Neural progenitor cell (in vitro differentiated cells): Measurements from ENCODE around the gene BDKRB2. TPM values are rescaled to one million over a fixed set of nuclear protein-coding genes. Genes with fewer than 3 reads are reported as not detected.
A peak's percentile ranks its signal among the peaks of the same experiment; 100 is the strongest.

Experiments used
- DNase-seq: peaks from one replicate; pipeline ENCODE4 v3.0.0-alpha.2; 2016; ENCODE audit warnings: low spot score
- H2AFZ ChIP-seq: fragments of 200-600 bp; sonication (generic); replicated peaks from 2 replicates; pipeline ENCODE4 v1.6.1; 2016; ENCODE audit warnings: antibody characterized with exemption
- H3F3A ChIP-seq: fragments of 200-600 bp; sonication (generic); 2 replicates; pipeline ENCODE4 v1.6.1; 2016; ENCODE audit warnings: antibody characterized with exemption, low read depth
- H3K27ac ChIP-seq: fragments of 200-600 bp; sonication (generic); 2 replicates; pipeline ENCODE4 v1.5.1; 2016; ENCODE audit warnings: mild to moderate bottlenecking
- H3K27me3 ChIP-seq: fragments of 200-600 bp; sonication (generic); 2 replicates; pipeline ENCODE4 v1.6.1; 2016; ENCODE audit warnings: mild to moderate bottlenecking, moderate library complexity
- H3K36me3 ChIP-seq: fragments of 200-600 bp; sonication (generic); 2 replicates; pipeline ENCODE4 v1.5.1; 2016
- H3K4me1 ChIP-seq: fragments of 200-600 bp; sonication (generic); 2 replicates; pipeline ENCODE4 v1.6.1; 2016; ENCODE audit warnings: mixed run types
- H3K4me2 ChIP-seq: fragments of 200-600 bp; sonication (generic); 2 replicates; pipeline ENCODE4 v1.6.1; 2016
- H3K4me3 ChIP-seq: fragments of 200-600 bp; sonication (generic); 2 replicates; pipeline ENCODE4 v1.5.1; 2016
- H3K79me2 ChIP-seq: fragments of 200-600 bp; sonication (generic); 2 replicates; pipeline ENCODE4 v1.6.1; 2016; ENCODE audit warnings: low read depth
- H3K9ac ChIP-seq: fragments of 200-600 bp; sonication (generic); 2 replicates; pipeline ENCODE4 v1.6.1; 2016
- H3K9me3 ChIP-seq: fragments of 200-600 bp; sonication (generic); 2 replicates; pipeline ENCODE4 v1.5.1; 2016; ENCODE audit warnings: low read depth
- H4K20me1 ChIP-seq: fragments of 200-600 bp; sonication (generic); 2 replicates; pipeline ENCODE4 v1.6.1; 2016; ENCODE audit warnings: low read depth
- H3K27ac Mint-ChIP-seq: 3 replicates; pipeline ENCODE4 v1.8.0; 2021; ENCODE audit warnings: mixed read lengths
- H3K27me3 Mint-ChIP-seq: 2 replicates; pipeline ENCODE4 v1.8.0; 2022; ENCODE audit warnings: low read depth, mild to moderate bottlenecking, inconsistent platforms, moderate library complexity, mixed read lengths; ENCODE audit not compliant: insufficient read depth
- H3K36me3 Mint-ChIP-seq: 3 replicates; pipeline ENCODE4 v1.8.0; 2021; ENCODE audit warnings: mixed read lengths
- H3K4me1 Mint-ChIP-seq: 3 replicates; pipeline ENCODE4 v1.8.0; 2021; ENCODE audit warnings: mixed read lengths
- H3K4me3 Mint-ChIP-seq: 3 replicates; pipeline ENCODE4 v1.8.0; 2021; ENCODE audit warnings: mild to moderate bottlenecking, moderate library complexity, mixed read lengths
- H3K9me3 Mint-ChIP-seq: 3 replicates; pipeline ENCODE4 v1.8.0; 2020; ENCODE audit warnings: mixed read lengths
- EZH2 ChIP-seq: fragments of 200-600 bp; sonication (generic); IDR thresholded peaks from 2 replicates; pipeline ENCODE4 v1.6.1; 2017; ENCODE audit warnings: antibody characterized with exemption, mild to moderate bottlenecking, moderate library complexity
- EZH2phosphoT487 ChIP-seq: fragments of 200-600 bp; sonication (generic); IDR thresholded peaks from 2 replicates; pipeline ENCODE4 v1.6.1; 2017; ENCODE audit warnings: antibody characterized with exemption
- total RNA-seq: library from RNA; depleted of rRNA; stranded (reverse); fragments of >200 nt; gene quantifications from 2 replicates; pipeline ENCODE4 v1.2.3, GENCODE V29; 2015; ENCODE audit warnings: low replicate concordance
- TF ChIP-seq, protein P1 (sequence below): fragments of 200-600 bp; sonication (generic); IDR thresholded peaks from 2 replicates; pipeline ENCODE4 v1.5.1; 2017; ENCODE audit warnings: antibody characterized with exemption, mild to moderate bottlenecking

The BDKRB2 gene
- total RNA-seq, 1 donor from 2014 or later: 0.37 TPM

DNA sequence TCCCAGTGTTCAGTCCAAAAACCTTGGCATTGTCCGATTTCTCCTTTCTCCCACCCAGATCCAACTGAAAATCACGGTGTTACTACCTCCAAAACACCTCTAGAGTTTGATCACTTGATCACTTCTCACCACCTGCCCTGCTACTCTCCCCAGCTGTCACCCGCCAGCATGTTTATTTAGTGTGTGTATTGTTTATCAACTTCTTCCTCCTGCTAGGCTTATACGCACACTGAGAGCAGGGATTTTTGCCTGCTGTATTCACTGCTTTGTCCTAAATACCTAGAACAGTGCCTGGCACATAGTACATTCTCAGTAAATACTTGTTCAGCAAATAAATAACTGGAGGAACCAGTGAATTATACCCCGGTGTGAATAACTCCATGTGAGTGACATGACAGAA lies 56.4 kb downstream of the BDKRB2 start:
- Histone ChIP-seq H3K27me3 (no peaks in the 10 kb centered on the region), H3K4me2 (no peak overlapping the region), H3K4me1 (no peaks in the 10 kb centered on the region), H3K4me3 (no peak overlapping the region), H3K9ac (no peak overlapping the region), H3F3A (no peaks in the 10 kb centered on the region), H3K9me3 (no peaks in the 10 kb centered on the region), H3K79me2 (no peaks in the 10 kb centered on the region), H2AFZ (no peak overlapping the region), H3K36me3 (no peaks in the 10 kb centered on the region), H4K20me1 (no peaks in the 10 kb centered on the region), H3K27ac (no peak overlapping the region)
- Mint-ChIP-seq H3K36me3 (no peaks in the 10 kb centered on the region), H3K9me3 (peaks cover 17% of the 10 kb centered on the region), H3K27me3 (peaks cover 8% of the 10 kb centered on the region), H3K27ac (no peak overlapping the region), H3K4me1 (no peaks in the 10 kb centered on the region), H3K4me3 (no peak overlapping the region)
- DNase-seq: no peak
- TF ChIP-seq EZH2phosphoT487: no peak
- no peak for TF ChIP-seq EZH2
- TF ChIP-seq, protein P1, sequence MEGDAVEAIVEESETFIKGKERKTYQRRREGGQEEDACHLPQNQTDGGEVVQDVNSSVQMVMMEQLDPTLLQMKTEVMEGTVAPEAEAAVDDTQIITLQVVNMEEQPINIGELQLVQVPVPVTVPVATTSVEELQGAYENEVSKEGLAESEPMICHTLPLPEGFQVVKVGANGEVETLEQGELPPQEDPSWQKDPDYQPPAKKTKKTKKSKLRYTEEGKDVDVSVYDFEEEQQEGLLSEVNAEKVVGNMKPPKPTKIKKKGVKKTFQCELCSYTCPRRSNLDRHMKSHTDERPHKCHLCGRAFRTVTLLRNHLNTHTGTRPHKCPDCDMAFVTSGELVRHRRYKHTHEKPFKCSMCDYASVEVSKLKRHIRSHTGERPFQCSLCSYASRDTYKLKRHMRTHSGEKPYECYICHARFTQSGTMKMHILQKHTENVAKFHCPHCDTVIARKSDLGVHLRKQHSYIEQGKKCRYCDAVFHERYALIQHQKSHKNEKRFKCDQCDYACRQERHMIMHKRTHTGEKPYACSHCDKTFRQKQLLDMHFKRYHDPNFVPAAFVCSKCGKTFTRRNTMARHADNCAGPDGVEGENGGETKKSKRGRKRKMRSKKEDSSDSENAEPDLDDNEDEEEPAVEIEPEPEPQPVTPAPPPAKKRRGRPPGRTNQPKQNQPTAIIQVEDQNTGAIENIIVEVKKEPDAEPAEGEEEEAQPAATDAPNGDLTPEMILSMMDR: no peak

GRCh38 chr14:96261772-96262655 lies 57.4 kb downstream of the BDKRB2 start:
- Histone ChIP-seq H3K9ac (no peak overlapping the region), H3K27me3 (no peaks in the 10 kb centered on the region), H3K4me1 (no peaks in the 10 kb centered on the region), H3K4me2 (no peak overlapping the region), H3F3A (no peaks in the 10 kb centered on the region), H4K20me1 (no peaks in the 10 kb centered on the region), H3K79me2 (no peaks in the 10 kb centered on the region), H3K4me3 (no peak overlapping the region), H3K9me3 (no peaks in the 10 kb centered on the region), H3K27ac (no peak overlapping the region), H3K36me3 (no peaks in the 10 kb centered on the region), H2AFZ (no peak overlapping the region)
- TF ChIP-seq EZH2 (no peak), EZH2phosphoT487 (no peak)
- TF ChIP-seq, protein P1: no peak
- H3K9me3 Mint-ChIP-seq: peaks cover 17% of the 10 kb centered on the region
- H3K36me3 Mint-ChIP-seq: no peaks in the 10 kb centered on the region
- no peak for DNase-seq
- H3K4me1 Mint-ChIP-seq: peaks cover 1% of the 10 kb centered on the region
- H3K27me3 Mint-ChIP-seq: peaks cover 9% of the 10 kb centered on the region
- H3K27ac Mint-ChIP-seq: no peak overlapping the region
- H3K4me3 Mint-ChIP-seq: no peak overlapping the region

DNA sequence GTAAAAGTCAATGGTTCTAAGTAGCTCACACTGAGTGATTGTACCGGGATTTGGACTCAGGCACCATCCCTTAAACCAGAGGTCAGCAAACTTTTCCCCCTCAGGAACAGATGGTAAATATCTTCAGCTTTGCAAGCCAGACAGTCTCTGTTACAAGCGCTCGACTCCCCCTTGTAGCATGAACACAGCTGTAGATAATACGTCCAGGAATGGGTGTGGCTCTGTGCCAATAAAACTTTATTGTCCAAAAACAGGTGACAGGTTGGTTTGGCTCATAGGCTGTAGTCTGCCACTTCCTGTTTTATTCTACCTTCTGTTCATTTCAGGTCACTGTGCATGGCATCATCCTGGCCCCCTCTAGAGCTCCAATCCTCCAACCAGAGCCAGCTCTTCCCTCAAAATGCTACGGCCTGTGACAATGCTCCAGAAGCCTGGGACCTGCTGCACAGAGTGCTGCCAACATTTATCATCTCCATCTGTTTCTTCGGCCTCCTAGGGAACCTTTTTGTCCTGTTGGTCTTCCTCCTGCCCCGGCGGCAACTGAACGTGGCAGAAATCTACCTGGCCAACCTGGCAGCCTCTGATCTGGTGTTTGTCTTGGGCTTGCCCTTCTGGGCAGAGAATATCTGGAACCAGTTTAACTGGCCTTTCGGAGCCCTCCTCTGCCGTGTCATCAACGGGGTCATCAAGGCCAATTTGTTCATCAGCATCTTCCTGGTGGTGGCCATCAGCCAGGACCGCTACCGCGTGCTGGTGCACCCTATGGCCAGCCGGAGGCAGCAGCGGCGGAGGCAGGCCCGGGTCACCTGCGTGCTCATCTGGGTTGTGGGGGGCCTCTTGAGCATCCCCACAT lies 58.9 kb downstream of the BDKRB2 start:
- Histone ChIP-seq H3K4me2 (no peak overlapping the region), H3F3A (no peaks in the 10 kb centered on the region), H2AFZ (no peak overlapping the region), H3K9me3 (no peaks in the 10 kb centered on the region), H3K4me3 (no peak overlapping the region), H4K20me1 (no peaks in the 10 kb centered on the region), H3K9ac (no peak overlapping the region), H3K79me2 (no peaks in the 10 kb centered on the region), H3K27ac (no peak overlapping the region), H3K4me1 (no peaks in the 10 kb centered on the region), H3K27me3 (no peaks in the 10 kb centered on the region), H3K36me3 (no peaks in the 10 kb centered on the region)
- H3K27me3 Mint-ChIP-seq: peaks cover 8% of the 10 kb centered on the region
- no peak for DNase-seq
- H3K36me3 Mint-ChIP-seq: no peaks in the 10 kb centered on the region
- TF ChIP-seq EZH2phosphoT487 (no peak), EZH2 (no peak)
- TF ChIP-seq, protein P1: no peak
- peak overlapping the region; percentile 63 for H3K27ac Mint-ChIP-seq
- H3K9me3 Mint-ChIP-seq: peaks cover 14% of the 10 kb centered on the region
- H3K4me3 Mint-ChIP-seq: no peak overlapping the region
- H3K4me1 Mint-ChIP-seq: peaks cover 2% of the 10 kb centered on the region
